Measurements from ENCODE around the gene GAREM2. TPM values are rescaled to one million over a fixed set of nuclear protein-coding genes. Genes with fewer than 3 reads are reported as not detected.

The GAREM2 gene
- polyA plus RNA-seq, 1 of the 3 experiments (the other 2 are of a cell fraction): 3.7 TPM

DNA sequence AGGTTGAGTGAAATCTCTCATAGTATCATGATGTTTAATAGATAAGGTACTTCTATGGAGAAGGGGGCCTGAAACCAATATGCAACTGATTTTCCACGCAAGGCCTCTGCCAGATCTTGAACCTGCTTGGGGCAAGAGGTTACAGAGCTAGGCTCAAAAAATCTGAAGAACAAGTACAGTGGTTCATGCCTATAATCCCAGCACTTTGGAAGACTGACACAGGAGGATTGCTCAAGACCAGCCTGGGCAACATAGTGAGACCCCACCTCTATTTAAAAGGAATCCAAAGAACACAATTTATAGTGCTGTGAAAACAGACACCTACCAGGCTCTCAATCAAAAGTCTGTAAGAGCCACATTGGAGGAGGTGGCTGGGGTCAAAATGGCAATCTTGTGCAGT, 42.9 kb downstream of the GAREM2 start:
- Histone ChIP-seq H3K36me3 (replicated peaks in 1 of 2; ENCODE audit: control insufficient read depth in 1 of 2, insufficient read depth in 2 of 2, low read length in 1 of 2) (peaks cover 62 to 81% of the 10 kb centered on the region in 2 experiments), H3K79me2 (ENCODE audit: insufficient read depth) (no peaks in the 10 kb centered on the region), H4K20me1 (ENCODE audit: insufficient read depth) (no peaks in the 10 kb centered on the region), H3K27ac (ENCODE audit: low read depth in 2 of 2, low read length in 1 of 2) (no peak overlapping the region), H2AFZ (ENCODE audit: low read depth) (no peak overlapping the region), H3K9me2 (no peaks in the 10 kb centered on the region), H3K27me3 (ENCODE audit: insufficient read depth) (no peaks in the 10 kb centered on the region), H3K9ac (no peak overlapping the region), H3K4me2 (no peak overlapping the region), H3K4me3 (ENCODE audit: low read depth in 2 of 2, low read length in 1 of 2) (no peak overlapping the region), H3K9me3 (no peaks in the 10 kb centered on the region), H3K4me1 (ENCODE audit: control insufficient read depth in 1 of 2, insufficient read depth in 2 of 2, low read depth in 1 of 2, low read length in 1 of 2) (no peaks in the 10 kb centered on the region), H3F3A (replicated peaks; ENCODE audit: insufficient read depth) (no peaks in the 10 kb centered on the region)
- ChIA-PET POLR2A (no interaction called here), CTCF (interaction anchor here (0.7 kb wide), 1 partner anchor 23 kb away, joined by 3 read pairs; no protein-coding TSS in a partner anchor)
- TF ChIP-seq FOXM1 (IDR thresholded peaks at IDR 0.05; ENCODE audit: low read depth) (no peak), JUND (IDR thresholded peaks at IDR 0.05) (no peak), RXRA (IDR thresholded peaks at IDR 0.05; ENCODE audit: borderline replicate concordance, low read depth) (no peak)
- 100% methylated on average over 1 of the region's 1 CpG for WGBS (ENCODE audit: low lambda C conversion rate)
- no peak for DNase-seq

DNA sequence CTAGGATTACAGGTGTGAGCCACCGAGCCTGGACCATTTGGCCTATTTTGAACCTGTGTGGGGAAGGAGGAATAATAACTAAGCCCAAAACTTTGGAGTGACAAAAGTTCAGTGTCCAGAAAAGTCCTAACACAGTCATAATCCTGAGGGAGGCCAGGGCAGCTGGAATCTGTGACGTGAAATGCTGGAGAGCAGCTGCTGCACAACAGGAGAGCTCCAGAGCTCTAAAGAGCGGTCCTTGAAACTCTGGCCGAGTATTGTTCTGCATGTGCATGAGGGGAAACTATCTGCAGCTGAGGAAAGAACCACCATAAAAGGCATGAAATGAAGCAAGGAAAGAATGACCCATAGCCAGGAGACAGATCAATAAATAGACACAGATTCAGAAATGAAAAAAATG, 43.7 kb downstream of the GAREM2 start:
- no peaks in the 10 kb centered on the region for H3K9me2 ChIP-seq
- H3K79me2 ChIP-seq (ENCODE audit: insufficient read depth): no peaks in the 10 kb centered on the region
- no peak overlapping the region for H3K4me3 ChIP-seq (ENCODE audit: low read depth in 2 of 2, low read length in 1 of 2)
- no peak overlapping the region for H2AFZ ChIP-seq (ENCODE audit: low read depth)
- no peak overlapping the region for H3K27ac ChIP-seq (ENCODE audit: low read depth in 2 of 2, low read length in 1 of 2)
- CTCF ChIA-PET: interaction anchor here (1.0 to 1.6 kb wide), 2 partner anchors 27 to 55 kb away, joined by 4 read pairs; no protein-coding TSS in a partner anchor
- no peaks in the 10 kb centered on the region for H3K9me3 ChIP-seq
- POLR2A ChIA-PET: interaction anchor here (0.6 kb wide), 1 partner anchor 27 kb away, joined by 4 read pairs; no protein-coding TSS in a partner anchor
- 93% methylated on average over 4 of the region's 4 CpGs for WGBS (ENCODE audit: low lambda C conversion rate)
- no peaks in the 10 kb centered on the region for H4K20me1 ChIP-seq (ENCODE audit: insufficient read depth)
- no peak overlapping the region for H3K4me2 ChIP-seq
- H3K9ac ChIP-seq: no peak overlapping the region
- TF ChIP-seq TAF1 (IDR thresholded peaks at IDR 0.05; ENCODE audit: borderline replicate concordance, low read depth, low read length): no peak
- TF ChIP-seq FOXJ3 (CRISPR knock-in tag; IDR thresholded peaks at IDR 0.05): no peak
- TF ChIP-seq, protein P1, sequence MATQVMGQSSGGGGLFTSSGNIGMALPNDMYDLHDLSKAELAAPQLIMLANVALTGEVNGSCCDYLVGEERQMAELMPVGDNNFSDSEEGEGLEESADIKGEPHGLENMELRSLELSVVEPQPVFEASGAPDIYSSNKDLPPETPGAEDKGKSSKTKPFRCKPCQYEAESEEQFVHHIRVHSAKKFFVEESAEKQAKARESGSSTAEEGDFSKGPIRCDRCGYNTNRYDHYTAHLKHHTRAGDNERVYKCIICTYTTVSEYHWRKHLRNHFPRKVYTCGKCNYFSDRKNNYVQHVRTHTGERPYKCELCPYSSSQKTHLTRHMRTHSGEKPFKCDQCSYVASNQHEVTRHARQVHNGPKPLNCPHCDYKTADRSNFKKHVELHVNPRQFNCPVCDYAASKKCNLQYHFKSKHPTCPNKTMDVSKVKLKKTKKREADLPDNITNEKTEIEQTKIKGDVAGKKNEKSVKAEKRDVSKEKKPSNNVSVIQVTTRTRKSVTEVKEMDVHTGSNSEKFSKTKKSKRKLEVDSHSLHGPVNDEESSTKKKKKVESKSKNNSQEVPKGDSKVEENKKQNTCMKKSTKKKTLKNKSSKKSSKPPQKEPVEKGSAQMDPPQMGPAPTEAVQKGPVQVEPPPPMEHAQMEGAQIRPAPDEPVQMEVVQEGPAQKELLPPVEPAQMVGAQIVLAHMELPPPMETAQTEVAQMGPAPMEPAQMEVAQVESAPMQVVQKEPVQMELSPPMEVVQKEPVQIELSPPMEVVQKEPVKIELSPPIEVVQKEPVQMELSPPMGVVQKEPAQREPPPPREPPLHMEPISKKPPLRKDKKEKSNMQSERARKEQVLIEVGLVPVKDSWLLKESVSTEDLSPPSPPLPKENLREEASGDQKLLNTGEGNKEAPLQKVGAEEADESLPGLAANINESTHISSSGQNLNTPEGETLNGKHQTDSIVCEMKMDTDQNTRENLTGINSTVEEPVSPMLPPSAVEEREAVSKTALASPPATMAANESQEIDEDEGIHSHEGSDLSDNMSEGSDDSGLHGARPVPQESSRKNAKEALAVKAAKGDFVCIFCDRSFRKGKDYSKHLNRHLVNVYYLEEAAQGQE (IDR thresholded peaks at IDR 0.05; ENCODE audit: low read depth, low read length): no peak
- TF ChIP-seq, protein P2, sequence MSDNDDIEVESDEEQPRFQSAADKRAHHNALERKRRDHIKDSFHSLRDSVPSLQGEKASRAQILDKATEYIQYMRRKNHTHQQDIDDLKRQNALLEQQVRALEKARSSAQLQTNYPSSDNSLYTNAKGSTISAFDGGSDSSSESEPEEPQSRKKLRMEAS (IDR thresholded peaks at IDR 0.05; ENCODE audit: low read depth): no peak
- peaks cover 54 to 75% of the 10 kb centered on the region in 2 experiments for H3K36me3 ChIP-seq (replicated peaks in 1 of 2; ENCODE audit: control insufficient read depth in 1 of 2, insufficient read depth in 2 of 2, low read length in 1 of 2)
- DNase-seq: no peak
- no peaks in the 10 kb centered on the region for H3K4me1 ChIP-seq (ENCODE audit: control insufficient read depth in 1 of 2, insufficient read depth in 2 of 2, low read depth in 1 of 2, low read length in 1 of 2)
- no peaks in the 10 kb centered on the region for H3F3A ChIP-seq (replicated peaks; ENCODE audit: insufficient read depth)
- H3K27me3 ChIP-seq (ENCODE audit: insufficient read depth): no peaks in the 10 kb centered on the region

DNA sequence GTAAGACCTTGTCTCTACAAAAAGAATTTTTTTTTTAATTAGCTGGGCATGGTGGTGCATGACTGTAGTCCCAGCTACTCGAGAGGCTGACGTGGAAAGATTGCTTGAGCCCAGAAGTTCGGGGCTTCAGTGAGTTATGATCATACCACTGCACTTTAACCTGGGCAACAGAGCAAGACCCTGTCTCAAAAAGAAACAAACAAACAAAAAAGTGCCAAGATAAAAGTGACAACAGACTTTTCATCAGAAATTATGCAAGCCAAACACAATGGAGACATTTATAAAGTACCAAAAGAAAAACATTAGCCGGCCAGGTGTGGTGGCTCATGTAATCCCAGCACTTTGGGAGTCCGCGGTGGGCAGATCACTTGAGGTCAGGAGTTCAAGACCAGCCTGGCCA, 44.8 kb downstream of the GAREM2 start:
- peaks cover 50 to 69% of the 10 kb centered on the region in 2 experiments for H3K36me3 ChIP-seq (replicated peaks in 1 of 2; ENCODE audit: control insufficient read depth in 1 of 2, insufficient read depth in 2 of 2, low read length in 1 of 2)
- TF ChIP-seq RAD21 (IDR thresholded peaks at IDR 0.05; ENCODE audit: low read length) (no peak), SMC3 (IDR thresholded peaks at IDR 0.05; ENCODE audit: low read depth, low read length) (no peak), FOXJ3 (CRISPR knock-in tag; IDR thresholded peaks at IDR 0.05) (no peak), FOSL2 (IDR thresholded peaks at IDR 0.05; ENCODE audit: borderline replicate concordance, low read depth) (no peak), SIN3A (IDR thresholded peaks at IDR 0.05; ENCODE audit: borderline replicate concordance, low read depth, low read length) (no peak), RXRA (IDR thresholded peaks at IDR 0.05; ENCODE audit: borderline replicate concordance, low read depth) (no peak), MEF2A (IDR thresholded peaks at IDR 0.05; ENCODE audit: borderline replicate concordance, low read depth) (no peak), POLR2AphosphoS5 (IDR thresholded peaks at IDR 0.05; ENCODE audit: low read depth, low read length) (no peak)
- TF ChIP-seq, protein P3, sequence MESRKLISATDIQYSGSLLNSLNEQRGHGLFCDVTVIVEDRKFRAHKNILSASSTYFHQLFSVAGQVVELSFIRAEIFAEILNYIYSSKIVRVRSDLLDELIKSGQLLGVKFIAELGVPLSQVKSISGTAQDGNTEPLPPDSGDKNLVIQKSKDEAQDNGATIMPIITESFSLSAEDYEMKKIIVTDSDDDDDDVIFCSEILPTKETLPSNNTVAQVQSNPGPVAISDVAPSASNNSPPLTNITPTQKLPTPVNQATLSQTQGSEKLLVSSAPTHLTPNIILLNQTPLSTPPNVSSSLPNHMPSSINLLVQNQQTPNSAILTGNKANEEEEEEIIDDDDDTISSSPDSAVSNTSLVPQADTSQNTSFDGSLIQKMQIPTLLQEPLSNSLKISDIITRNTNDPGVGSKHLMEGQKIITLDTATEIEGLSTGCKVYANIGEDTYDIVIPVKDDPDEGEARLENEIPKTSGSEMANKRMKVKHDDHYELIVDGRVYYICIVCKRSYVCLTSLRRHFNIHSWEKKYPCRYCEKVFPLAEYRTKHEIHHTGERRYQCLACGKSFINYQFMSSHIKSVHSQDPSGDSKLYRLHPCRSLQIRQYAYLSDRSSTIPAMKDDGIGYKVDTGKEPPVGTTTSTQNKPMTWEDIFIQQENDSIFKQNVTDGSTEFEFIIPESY (IDR thresholded peaks at IDR 0.05; ENCODE audit: borderline replicate concordance, low read depth): no peak

More for the DNA sequence above, 44.8 kb downstream of the GAREM2 start:
- Histone ChIP-seq H3K9ac (no peak overlapping the region), H3K9me3 (no peaks in the 10 kb centered on the region), H3F3A (replicated peaks; ENCODE audit: insufficient read depth) (no peaks in the 10 kb centered on the region), H2AFZ (ENCODE audit: low read depth) (no peak overlapping the region), H3K79me2 (ENCODE audit: insufficient read depth) (no peaks in the 10 kb centered on the region), H3K4me1 (ENCODE audit: control insufficient read depth in 1 of 2, insufficient read depth in 2 of 2, low read depth in 1 of 2, low read length in 1 of 2) (no peaks in the 10 kb centered on the region), H4K20me1 (ENCODE audit: insufficient read depth) (no peaks in the 10 kb centered on the region), H3K27me3 (ENCODE audit: insufficient read depth) (no peaks in the 10 kb centered on the region), H3K4me2 (no peak overlapping the region), H3K4me3 (ENCODE audit: low read depth in 2 of 2, low read length in 1 of 2) (no peak overlapping the region), H3K9me2 (no peaks in the 10 kb centered on the region), H3K27ac (ENCODE audit: low read depth in 2 of 2, low read length in 1 of 2) (no peak overlapping the region)
- WGBS (ENCODE audit: low lambda C conversion rate): 78% methylated on average over 6 of the region's 6 CpGs
- ChIA-PET CTCF (interaction anchor here (1.0 to 1.6 kb wide), 2 partner anchors 18 to 29 kb away, joined by 3 to 4 read pairs; no protein-coding TSS in a partner anchor), POLR2A (no interaction called here)
- no peak for DNase-seq
